HS-27A (cell line): ENCODE measurements around the gene RAB39B.
"Not testable (repeated sequence)": the region's sequence is repeated elsewhere in the genome, so short reads cannot be mapped to it uniquely, and the experiment has no call there.

Experiments used
- DNase-seq: peaks from one replicate; pipeline ENCODE4 v3.0.0-alpha.2; 2012; ENCODE audit warnings: low read depth, missing footprints

RAB39B gene

GRCh38 chrX:155263854-155264628, at the start of gene RAB39B:
Gene RAB39B (minus strand): TSS chrX:155264491. CDS start chrX:155264288, 203 bp downstream.
- no peak for DNase-seq

- DNase-seq, result no peak
These were observed 49.5 kb upstream of the RAB39B start for GRCh38 chrX:155313766-155314165.

DNA sequence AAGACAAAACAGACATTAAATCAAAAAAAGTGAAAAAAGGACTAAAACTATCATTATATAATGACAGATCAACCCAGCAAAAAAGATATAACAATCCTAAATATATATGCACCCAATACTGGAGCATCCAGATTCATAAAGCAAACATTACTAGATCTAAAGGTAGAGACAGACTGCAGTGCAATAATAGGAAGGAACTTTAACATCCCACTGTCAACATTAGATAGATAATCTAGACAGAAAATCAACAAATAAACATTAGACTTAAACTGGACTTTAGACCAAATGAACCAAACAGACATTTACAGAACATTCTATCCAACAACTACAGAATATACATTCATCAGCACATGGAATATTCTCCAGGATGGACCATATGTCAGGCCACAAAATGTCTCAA, 29.5 kb upstream of the RAB39B start:
- DNase-seq, result no peak

DNA sequence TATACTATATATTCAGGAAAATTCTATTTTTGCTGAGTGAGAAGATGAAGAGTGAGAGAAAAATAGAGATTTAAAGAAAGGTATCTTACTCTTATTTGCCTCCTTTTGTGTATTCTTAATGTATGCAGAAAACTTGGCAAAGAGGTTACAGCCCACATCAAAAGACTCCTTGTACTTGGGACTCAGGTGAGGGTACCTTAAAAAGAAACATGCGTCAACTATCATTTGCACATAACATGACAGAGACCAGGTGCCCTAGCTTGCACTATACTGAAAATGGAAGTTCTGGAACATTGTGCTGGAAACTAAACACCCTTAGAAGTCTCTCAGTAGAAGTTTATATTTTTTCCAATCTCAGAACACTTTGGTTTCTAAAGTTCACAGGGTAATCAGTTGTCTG, 15.6 kb upstream of the RAB39B start:
- DNase-seq, result no peak

GRCh38 chrX:155270969-155271368, 6.7 kb upstream of the RAB39B start:
- DNase-seq, result no peak

DNA sequence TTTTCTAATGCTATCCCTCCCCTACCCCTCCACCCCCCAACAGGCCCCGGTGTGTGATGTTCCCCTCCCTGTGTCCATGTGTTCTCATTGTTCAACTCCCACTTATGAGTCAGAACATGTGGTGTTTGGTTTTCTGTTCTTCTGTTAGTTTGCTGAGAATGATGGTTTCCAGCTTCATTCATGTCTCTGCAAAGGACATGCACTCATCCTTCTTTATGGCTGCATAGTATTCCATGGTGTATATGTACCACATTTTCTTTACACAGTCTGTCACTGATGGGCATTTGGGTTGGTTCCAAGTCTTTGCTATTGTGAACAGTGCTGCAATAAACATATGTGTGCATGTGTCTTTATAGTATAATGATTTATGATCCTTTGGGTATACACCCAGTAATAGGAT, 3.7 kb upstream of the RAB39B start:
- DNase-seq, result not testable (repeated sequence)

DNA sequence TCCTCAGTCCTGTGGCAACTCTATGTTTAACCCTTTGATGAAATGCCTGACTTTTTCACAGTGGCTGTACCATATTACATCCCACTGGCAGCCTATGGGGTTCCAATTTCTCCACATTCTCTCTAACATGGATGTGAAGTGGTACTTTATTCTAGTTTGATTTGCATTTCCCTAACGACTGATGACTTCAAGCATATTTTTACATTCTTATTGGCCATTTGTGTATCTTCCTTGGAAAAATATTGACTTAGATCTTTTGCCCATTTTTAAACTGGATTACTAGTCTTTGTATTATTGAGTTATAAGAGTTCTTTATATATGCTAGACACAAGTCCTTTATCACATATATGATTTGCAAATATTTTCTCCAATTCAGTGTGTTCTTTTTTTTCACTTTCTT, 2.1 kb upstream of the RAB39B start:
- DNase-seq, result no peak

DNA sequence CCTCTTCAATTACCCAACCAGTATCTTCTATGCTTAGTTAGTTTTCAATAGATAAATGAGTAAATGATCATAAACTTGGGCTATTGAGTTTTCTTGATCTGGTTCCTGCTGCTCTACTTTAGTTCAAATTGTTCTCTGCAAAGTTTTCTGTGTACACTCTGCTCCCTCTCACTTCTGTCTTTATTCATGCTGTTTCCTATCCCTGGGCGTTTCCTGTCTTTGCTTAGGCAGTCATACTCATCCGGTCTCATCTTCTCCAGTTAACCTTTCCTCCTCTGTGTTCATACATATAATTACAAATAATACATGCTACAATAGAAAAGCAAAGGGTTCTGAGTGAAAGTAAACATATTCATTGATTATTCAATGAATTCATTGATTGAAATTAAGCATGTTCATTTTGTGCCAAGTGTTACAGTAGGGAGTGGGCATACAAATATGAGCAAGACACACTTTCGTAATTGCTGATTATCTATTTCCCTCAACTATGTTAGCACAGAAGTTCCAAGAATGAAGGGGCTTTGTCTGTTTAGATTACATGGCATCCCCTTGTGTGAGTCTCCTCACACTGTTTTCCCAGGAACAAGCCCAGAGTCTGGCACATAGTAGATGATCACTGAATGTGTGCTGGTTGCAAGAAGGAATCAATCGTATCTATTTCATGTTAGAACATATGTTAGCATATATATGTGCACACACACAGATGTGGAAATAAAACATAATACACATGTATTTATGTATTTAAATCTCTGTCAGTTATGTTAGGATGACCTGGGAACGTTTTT, 1.1 kb downstream of the RAB39B start:
- no peak for DNase-seq

DNA sequence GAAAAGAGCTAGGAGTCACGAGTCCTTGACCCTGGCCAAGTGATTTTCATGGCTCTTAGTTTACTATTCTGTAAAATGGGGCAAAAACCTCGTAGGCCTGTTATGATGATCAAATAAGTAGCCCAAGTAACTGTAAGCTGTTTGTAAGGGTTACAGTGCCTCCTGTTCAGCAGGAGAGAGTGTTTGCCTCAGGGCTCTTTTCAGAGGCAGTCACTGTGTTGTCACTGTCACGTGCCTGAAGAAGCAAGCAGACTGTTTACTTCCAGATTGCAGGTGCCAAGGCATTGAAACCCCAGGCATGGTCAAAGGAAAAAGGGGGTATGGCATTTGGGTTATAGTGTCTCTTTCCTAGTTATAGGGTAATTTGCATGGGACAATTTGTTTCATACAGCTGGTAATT, 4.5 kb downstream of the RAB39B start:
- no peak for DNase-seq

- DNase-seq, result no peak
These were observed 12.9 kb downstream of the RAB39B start for GRCh38 chrX:155251391-155251790.

DNA sequence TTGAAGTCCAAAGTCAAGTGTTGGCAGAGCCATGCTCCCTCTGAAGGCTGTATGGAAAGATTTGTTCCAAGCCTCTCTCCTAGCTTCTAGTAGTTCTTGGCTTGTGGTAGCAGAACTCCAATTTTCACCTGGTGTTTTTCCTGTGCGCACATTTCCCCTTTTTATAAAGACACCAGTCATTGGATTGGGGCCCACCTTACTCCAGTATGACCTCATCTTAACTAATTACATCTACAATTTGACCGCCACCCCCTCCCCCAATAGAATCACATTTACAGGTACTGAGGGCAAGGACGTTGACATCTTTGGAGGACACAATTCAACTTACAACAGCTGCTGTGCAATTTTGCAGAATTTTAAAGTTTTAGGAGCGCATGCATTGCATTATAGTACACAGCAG, 16.8 kb downstream of the RAB39B start:
- no peak for DNase-seq

DNA sequence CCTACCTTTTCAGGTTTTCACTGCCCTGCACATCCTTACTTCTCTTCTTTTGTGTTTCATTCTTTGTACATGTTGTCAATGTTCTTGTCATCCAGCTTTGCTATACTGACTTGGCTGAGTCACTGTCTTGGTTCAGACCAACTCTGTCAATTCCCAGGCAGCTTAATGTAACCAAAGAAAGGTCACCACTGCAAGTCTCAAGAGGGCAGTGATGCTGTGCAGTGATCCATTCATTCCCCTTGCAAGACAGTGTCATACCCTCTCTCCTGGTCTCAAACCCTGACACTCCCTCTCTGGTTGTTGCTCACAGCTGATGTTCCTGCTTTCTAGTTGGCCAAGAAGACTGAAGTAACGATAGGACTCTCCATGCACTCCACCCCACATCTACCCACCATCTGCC, 17.5 kb downstream of the RAB39B start:
- DNase-seq, result no peak

DNA sequence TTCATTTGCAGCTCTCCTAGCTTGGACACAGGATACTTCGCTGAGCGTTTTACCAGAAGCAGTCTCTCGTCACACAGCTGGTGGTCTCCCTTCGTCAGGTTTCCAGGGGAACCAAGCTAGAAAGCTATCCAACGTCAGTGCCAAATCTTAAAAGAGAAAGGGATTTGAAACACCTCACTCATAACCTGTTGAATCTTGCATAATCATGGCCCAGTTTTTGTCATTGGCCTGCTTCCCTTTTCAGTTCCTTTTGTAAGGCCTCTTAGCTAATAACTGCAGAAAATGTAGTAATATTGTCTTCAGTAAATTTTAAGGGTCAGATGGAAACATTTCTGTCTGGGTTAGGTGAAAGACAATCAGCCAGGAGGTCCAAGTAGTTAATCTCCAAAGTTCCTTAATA, 22.0 kb downstream of the RAB39B start:
- no peak for DNase-seq

DNA sequence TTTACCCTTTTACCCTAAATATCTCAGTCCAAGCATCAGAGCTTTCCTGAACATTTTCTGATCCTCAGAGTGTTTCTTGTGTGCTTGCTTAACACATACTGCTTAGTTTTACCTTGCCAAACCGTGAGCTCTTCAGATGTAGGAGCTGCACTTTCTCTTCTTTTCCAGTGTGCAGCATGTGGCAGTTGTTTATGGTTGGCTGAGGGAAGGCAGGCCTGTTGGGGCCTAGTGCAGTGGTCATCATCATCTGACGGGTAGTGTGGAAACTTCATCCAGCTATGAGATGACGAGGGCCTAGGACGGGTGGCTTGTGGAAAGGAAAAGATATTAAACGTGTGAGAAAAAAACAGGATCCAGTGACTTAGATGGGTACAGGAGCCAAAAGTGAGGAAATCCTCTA, 26.6 kb downstream of the RAB39B start:
- DNase-seq, result no peak

DNA sequence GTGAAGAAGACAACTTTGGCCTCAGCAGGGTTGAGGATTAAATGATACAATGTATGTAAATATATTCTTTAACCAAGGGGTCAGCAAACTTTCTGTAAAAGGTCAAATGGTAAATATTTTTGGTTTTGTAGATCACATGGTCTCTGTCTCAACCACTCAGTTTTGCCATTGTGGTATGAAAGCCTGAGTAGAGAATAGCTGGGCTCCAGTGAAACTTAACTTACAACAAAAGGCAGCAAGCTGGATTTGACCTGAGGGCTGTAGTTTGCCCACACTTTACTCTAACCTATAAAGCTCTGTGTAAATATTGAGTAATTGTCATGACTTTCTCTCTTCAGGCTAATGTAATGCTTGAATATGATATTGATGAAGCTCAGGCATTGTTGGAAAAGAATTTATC, 28.4 kb downstream of the RAB39B start:
- no peak for DNase-seq

DNA sequence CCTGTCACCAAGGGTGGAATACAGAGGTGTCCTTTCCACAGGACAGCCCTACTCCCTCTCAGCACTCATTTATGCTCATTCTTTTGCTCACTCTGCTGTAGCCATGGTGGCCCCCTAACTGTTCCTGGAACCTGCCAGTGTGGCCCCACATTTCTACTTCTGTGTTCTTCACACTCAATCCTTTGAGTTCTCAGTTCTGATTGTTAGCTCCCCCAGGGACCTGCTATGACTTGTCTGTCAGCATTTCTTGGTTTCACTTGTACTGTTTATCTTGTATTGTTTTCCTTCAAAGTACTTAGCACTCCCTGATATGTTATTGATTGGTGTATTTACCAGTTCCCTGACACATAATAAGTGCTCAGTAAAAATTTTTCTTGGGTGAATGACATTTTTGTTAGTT, 33.1 kb downstream of the RAB39B start:
- DNase-seq, result no peak

- no peak for DNase-seq
These were observed 38.5 kb downstream of the RAB39B start for GRCh38 chrX:155225774-155226173.

DNA sequence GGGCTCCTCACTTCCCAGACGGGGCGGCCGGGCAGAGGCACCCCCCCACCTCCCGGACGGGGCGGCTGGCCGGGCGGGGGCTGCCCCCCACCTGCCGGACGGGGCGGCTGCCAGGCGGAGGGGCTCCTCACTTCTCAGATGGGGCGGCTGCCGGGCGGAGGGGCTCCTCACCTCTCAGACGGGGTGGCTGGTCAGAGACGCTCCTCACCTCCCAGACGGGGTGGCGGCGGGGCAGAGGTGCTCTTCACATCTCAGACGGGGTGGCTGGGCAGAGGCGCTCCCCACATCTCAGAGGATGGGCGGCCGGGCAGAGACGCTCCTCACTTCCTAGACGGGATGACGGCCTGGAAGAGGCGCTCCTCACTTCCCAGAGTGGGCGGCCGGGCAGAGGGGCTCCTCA, 40.5 kb downstream of the RAB39B start:
- not testable (repeated sequence) for DNase-seq

DNA sequence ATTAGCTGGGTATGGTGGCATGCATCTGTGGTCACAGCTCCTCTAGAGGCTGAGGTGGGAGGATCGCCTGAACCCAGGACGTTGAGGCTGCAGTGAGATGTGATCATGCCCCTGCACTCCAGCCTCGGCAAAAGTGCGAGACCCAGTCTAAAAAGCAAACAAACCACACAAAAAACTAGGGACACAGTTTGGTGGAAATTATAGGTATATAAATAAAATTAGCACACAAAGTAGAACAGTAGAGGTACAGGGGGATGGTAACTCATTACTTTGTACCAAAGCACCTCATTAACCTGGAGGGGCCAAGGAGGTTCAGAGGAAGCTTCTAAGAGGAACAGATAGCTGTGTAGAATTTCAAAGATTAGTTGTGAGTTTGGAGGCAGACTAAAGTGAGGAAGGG, 42.9 kb downstream of the RAB39B start:
- no peak for DNase-seq

DNA sequence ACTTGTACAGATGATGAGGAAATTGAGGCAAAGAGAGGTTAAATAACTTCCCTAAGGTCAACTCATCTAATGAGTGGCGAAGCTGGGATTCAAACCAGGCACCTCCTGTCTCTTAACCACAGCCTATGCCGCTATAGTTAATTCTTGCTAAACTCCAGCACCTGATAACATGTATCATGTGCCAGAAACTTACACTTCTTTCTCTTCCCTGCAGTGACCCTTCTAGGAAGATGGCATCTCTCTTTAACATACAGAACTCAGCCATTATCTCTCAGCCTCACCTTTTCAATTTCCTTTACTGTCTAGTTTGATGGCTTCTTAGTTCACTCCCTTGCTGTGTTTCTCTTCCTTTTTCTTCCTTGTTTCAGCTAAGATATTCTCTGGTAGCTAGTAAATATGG, 45.5 kb downstream of the RAB39B start:
- no peak for DNase-seq

- DNase-seq, result peak; percentile 30
These were observed 47.3 kb downstream of the RAB39B start for GRCh38 chrX:155216940-155217440.

GRCh38 chrX:155216179-155216939, 47.9 kb downstream of the RAB39B start, which contains the start of gene VBP1:
Gene VBP1 (plus strand): TSS chrX:155216460. CDS start chrX:155216483, 23 bp downstream.
- DNase-seq, result peak; percentile 79
